Stimulated activated CD4-positive, alpha-beta T cell treated with anti-CD3 and anti-CD28 coated beads, Interleukin-15, amount 100 ng/mL, for 48 hours (primary cell): Measurements from ENCODE around the gene ASGR1.
A peak's percentile ranks its signal among the peaks of the same experiment; 100 is the strongest.
"Not testable (repeated sequence)": the region's sequence is repeated elsewhere in the genome, so short reads cannot be mapped to it uniquely, and the experiment has no call there.

Experiments
- DNase-seq, 2 donors: peaks; one replicate each; pipeline ENCODE4 v3.0.0-alpha.2; 2020; ENCODE audit warnings: low read depth in 2 of 2

ASGR1 gene

GRCh38 chr17:7166873-7167272 lies 12.3 kb downstream of the ASGR1 start:
- no peak for DNase-seq

- DNase-seq: not testable (repeated sequence)
Observed at GRCh38 chr17:7159571-7159970, 19.6 kb downstream of the ASGR1 start.

DNA sequence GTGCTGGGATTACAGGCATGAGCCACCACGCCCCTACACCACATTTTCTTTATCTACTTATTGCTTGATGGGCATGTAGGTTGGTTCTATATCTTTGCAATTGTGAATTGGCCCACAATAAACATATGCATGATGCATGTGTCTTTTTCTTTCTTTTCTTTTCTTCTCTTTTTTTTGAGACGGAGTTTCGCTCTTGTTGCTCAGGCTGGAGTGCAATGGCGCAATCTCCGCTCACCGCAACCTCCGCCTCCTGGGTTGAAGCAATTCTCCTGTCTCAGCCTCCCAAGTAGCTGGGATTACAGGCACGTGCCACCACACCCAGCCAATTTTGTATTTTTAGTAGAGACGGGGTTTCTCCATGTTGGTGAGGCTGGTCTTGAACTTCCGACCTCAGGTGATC lies 20.7 kb downstream of the ASGR1 start:
- not testable (repeated sequence) for DNase-seq

GRCh38 chr17:7156342-7156940 lies 22.7 kb downstream of the ASGR1 start:
- no peak for DNase-seq

GRCh38 chr17:7147772-7148171 lies 31.4 kb downstream of the ASGR1 start:
- no peak for DNase-seq

- no peak for DNase-seq
Observed at GRCh38 chr17:7146115-7146514, 33.1 kb downstream of the ASGR1 start.

- DNase-seq: no peak
Observed at GRCh38 chr17:7144213-7144612, 35.0 kb downstream of the ASGR1 start.

DNA sequence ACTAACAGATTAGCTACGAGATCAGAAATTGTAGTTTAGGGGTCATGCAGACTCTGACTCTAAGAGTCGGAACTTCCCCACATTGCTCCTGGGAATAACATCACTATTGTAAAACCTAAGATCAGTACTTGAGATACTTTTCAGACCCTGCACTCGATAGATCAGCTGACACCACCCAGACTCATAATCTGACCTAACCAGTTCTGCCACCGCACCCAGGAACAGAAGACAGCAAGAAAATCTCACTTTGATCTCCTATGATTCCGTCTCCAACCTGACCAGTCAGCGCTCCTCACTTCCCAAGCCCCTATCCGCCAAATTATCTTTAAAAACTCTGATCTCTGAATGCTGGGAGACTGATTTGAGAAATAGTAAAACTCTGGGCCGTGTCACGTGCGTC lies 37.3 kb downstream of the ASGR1 start:
- DNase-seq: no peak

DNA sequence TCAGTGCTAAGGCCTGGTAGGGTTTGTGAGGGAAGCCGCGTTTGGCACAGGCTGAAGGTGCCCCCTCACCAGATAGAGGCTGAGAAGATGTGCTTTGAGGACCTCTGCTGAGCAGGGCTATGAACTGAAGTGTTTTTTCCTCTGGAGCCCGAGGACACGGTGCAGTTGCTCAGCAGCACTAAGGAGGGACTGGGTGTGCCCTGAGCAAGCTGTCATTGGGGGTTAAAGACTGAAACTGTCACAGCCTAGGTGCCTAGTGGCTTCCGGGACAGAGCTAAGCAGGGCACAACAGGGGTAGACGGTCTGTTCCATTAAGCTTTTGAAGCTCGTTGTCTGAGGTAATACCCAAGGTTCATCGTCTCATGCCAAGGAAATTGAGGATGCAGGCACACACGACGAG lies 39.8 kb downstream of the ASGR1 start:
- DNase-seq: no peak

GRCh38 chr17:7138800-7139381 lies 40.3 kb downstream of the ASGR1 start:
- no peak for DNase-seq

DNA sequence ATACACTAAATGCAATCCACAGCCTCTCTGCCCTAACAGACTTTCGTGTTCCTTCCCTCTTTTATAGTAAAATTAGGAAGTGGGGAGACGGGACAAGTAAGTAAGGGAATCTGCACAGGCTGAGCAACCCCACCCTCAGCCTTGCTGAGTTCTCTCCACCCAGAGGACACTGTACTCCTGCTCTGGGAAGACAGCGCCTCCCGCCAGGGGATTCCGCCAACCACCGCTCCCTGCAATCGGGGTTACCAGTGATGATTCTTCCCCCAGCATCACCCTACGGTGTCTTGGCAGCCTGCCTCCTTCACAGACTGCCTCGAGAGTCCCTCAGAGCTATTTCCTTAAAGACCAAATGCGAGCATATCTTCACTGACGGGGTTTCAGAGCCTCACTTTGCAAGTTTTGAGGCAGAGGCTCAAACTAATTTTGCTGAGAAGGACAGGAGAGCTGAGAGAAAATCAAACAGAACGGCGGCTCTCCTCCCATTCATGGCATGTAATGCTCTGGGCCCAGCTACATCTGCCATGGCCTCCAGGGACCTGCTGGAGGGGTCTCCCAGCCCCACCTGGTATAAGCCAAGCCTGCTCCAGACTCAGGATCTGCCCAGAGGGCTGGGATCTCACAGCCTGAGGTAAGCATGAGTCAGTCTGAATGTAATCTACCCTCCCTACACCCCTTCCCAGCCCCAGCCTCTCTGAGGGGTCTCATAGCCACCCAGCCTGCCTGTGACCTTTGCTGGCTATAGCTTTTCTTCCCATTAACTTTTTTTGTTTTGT lies 41.8 kb downstream of the ASGR1 start:
- no peak for DNase-seq

DNA sequence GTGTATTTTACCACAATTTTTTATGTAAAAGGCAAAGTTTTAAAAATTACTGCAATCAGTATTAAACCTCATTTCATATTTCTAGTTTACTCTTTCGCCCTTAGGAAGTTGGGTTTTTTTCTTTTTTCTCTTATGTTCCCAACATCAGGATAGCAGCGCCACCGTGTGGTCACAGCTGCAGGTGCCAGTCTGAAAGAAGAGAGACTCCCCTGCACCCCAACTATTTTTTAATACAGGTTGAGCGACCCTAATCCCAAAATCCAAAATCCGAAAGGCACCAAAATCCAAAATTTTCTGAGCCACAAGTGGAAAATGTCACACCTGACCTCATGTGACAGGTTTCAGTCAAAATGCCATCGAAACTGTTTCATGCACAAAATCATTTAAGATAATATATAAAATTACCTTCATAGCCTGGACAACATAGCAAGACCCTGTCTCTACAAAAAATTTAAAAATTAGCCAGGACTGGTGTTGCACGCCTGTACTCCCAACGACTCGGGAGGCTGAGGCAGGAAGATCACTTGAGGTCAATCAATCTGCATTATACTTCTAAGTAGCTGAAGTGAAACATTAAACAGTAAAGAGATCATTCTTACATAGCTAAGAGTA lies 42.8 kb downstream of the ASGR1 start:
- DNase-seq: peak; percentile 57 to 65

- DNase-seq: no peak
Observed at GRCh38 chr17:7133916-7134315, 45.3 kb downstream of the ASGR1 start.

DNA sequence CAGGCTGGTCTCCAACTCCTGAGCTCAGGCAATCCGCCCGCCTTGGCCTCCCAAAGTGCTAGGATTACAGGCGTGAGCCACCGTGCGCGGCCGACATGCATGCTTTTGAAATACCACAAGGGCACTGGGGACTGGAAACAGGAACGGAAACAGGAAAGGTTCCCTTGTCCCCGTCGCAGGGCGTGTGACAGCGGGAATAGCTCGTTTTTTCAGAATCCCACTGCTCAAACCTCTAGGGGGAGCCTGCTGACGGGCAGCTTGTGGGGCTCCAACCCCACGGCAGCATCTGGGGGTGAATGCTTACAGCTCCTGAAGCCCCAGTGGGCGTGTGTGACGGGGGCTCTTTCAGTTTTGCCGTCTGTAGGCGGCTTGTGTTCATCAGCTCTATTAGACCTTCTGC lies 45.7 kb downstream of the ASGR1 start:
- DNase-seq: peak in 1 of 2 donors; percentile 47

DNA sequence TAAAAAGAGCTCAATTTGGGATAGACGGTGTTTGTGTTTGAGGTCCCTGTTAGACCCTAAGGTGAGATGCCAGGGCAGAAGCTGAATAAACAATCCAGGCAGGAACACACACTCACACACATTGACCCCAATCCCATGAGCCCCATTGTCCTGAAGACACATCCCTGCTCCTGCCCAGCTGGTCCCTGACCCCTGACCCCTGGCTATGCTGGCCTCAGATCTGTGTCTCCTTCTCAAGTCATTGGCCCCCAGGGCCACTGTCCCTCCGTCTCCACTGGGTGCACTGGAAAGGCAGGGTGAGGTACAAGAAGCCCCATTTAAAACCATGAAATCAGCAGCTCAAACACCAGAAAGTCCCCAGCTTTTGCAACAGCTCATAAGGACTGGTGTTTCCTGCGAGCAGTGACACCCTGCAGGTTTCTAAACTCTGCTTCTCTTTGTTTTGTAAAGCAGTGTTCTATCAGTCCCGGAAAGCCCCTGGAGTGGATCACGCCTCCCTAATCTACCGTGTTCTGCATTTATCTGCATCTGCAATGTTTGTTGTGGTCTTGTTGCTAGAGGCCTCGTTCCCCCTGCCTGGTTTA lies 46.6 kb downstream of the ASGR1 start:
- peak; percentile 16 to 41 for DNase-seq

- DNase-seq: no peak
Observed at GRCh38 chr17:7131423-7131791, 47.8 kb downstream of the ASGR1 start.

DNA sequence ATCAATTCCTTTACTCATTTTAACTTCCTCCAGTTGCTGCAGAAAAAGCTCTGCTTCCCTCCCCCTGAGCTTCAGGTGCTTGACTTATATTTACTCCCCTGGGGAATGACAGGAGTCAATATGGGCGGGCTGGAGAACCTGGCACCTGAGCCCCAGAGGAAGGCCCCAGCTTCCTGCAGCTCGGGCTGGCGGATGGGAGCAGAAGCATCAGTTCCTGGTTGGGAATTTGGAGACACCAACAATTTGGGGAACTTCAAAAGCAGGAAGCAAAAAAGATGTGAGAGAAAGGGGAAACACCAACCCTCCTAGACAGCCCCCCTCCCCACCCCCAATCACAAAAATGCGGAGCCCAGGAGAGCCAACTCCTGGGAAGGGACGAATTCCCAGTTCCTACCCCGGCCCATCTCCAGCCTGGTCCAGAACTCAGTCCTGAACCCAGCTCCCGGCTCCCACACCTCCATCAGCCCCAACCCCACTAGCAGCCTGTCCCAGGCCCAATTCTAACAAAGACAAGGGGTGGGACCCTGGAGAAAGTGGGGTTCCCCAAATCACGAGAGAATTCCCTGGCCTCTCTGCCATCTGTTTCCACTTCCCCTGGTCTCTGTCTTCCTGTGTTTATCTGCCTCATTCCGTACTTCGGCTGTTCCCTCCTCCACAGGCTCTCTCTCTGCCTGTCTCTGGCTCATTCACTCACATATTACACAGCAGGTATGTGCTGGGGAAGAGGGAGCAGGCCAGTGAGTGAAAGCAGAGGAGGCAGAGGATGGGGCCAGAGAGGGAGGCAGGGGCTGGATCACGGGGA lies 48.3 kb downstream of the ASGR1 start:
- no peak for DNase-seq

GRCh38 chr17:7129311-7129710 lies 49.9 kb downstream of the ASGR1 start:
- DNase-seq: no peak

GRCh38 chr17:7128160-7128559 lies 51.0 kb downstream of the ASGR1 start:
- DNase-seq: no peak

GRCh38 chr17:7127501-7127900 lies 51.7 kb downstream of the ASGR1 start:
- not testable (repeated sequence) for DNase-seq

DNA sequence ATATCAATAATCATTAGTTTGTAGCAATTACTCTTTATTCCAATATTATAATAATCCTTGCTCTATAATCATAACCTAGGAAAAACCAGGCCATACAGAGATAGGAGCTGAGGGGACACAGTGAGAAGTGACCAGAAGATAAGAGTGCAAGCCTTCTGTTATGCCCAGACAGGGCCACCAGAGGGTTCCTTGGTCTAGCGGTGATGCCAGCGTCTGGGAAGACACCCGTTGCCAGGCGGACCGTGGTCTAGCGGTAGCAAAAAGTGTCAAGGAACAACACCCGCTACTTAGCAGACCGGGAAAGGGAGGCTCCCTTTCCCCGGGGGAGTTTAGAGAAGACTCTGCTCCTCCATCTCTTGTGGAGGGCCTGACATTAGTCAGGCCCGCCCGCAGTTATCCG lies 52.8 kb downstream of the ASGR1 start:
- DNase-seq: not testable (repeated sequence)

DNA sequence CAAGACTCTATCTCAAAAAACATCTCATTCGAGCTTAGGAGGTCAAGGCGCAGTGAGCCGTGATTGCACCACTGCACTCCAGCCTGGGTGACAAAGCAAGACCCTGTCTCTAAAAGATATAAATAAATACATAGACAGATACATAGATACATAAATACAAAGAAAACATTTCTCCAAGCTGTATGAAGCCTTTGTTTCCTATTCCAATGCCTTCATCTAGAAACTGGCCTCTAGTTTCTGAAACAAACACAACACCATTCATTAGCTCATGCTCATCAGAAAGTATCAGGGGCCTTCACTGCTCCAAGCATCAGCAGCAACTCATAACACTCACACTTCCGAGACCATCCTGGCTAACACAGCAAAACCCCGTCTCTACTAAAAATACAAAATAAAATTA lies 54.2 kb downstream of the ASGR1 start:
- no peak for DNase-seq
